Astrocyte (in vitro differentiated cells and primary cell): Measurements from ENCODE around the gene PVR.

Experiments used
- CTCF ChIP-seq: IDR thresholded peaks from 2 replicates; pipeline ENCODE4 v1.5.1; 2011; ENCODE audit warnings: low read depth, mild to moderate bottlenecking, inconsistent platforms, low read length, moderate library complexity; ENCODE audit not compliant: insufficient read depth
- EZH2 ChIP-seq: IDR thresholded peaks from 2 replicates; pipeline ENCODE4 v1.6.1; 2012; ENCODE audit warnings: mild to moderate bottlenecking, low read length, inconsistent platforms; ENCODE audit not compliant: insufficient read depth

GRCh38 chr19:44681992-44682790 lies 38.5 kb downstream of the PVR start:
- TF ChIP-seq CTCF (no peak), EZH2 (no peak)
